SK-N-SH treated with all-trans-retinoic acid at 6 μM for 48 hours (cell line): ENCODE results near the gene TRIM44.

ENCODE experiments used
- ARNTL ChIP-seq: fragments of 450-650 bp; formaldehyde crosslinking; IDR thresholded peaks from 2 replicates; pipeline ENCODE4 v1.5.0; 2020; ENCODE audit warnings: low read depth, mild to moderate bottlenecking, moderate library complexity, borderline replicate concordance
- BACH2 ChIP-seq: fragments of 250-450 bp; sonication (Bioruptor Pico); IDR thresholded peaks from 2 replicates; pipeline ENCODE4 v1.9.0; 2021; ENCODE audit warnings: mild to moderate bottlenecking, borderline replicate concordance
- CREB5 ChIP-seq: fragments of 250-450 bp; sonication (Bioruptor Pico); IDR thresholded peaks from 2 replicates; pipeline ENCODE4 v1.5.1; 2020; ENCODE audit warnings: low read depth, mild to moderate bottlenecking, moderate library complexity
- OSR1 ChIP-seq: fragments of 250-450 bp; sonication (Bioruptor Pico); IDR thresholded peaks from 2 replicates; pipeline ENCODE4 v1.8.0; 2022; ENCODE audit warnings: moderate library complexity, mild to moderate bottlenecking, inconsistent platforms
- PATZ1 ChIP-seq: fragments of 250-450 bp; sonication (Bioruptor Pico); IDR thresholded peaks from 2 replicates; pipeline ENCODE4 v1.8.0; 2020; ENCODE audit warnings: mild to moderate bottlenecking, moderate library complexity, borderline replicate concordance
- RARB ChIP-seq: fragments of 250-450 bp; sonication (Bioruptor Pico); IDR thresholded peaks from 2 replicates; pipeline ENCODE4 v1.8.0; 2021; ENCODE audit warnings: mild to moderate bottlenecking, moderate library complexity
- TCF4 ChIP-seq: fragments of 250-450 bp; sonication (Bioruptor Pico); IDR thresholded peaks from 2 replicates; pipeline ENCODE4 v1.8.0; 2021; ENCODE audit warnings: mild to moderate bottlenecking, moderate library complexity, borderline replicate concordance
- TOX ChIP-seq: fragments of 250-450 bp; sonication (Bioruptor Pico); IDR thresholded peaks from 2 replicates; pipeline ENCODE4 v1.8.0; 2021; ENCODE audit warnings: mild to moderate bottlenecking, moderate library complexity, borderline replicate concordance
- ZFP30 ChIP-seq: fragments of 450-650 bp; formaldehyde crosslinking; IDR thresholded peaks from 2 replicates; pipeline ENCODE4 v1.5.0; 2022; ENCODE audit warnings: mild to moderate bottlenecking, moderate library complexity
- ZNF70 ChIP-seq: fragments of 450-650 bp; formaldehyde crosslinking; IDR thresholded peaks from 2 replicates; pipeline ENCODE4 v1.5.0; 2020; ENCODE audit warnings: mild to moderate bottlenecking, moderate library complexity
- TF ChIP-seq, protein P1 (sequence below): fragments of 250-450 bp; sonication (Bioruptor Pico); IDR thresholded peaks from 2 replicates; pipeline ENCODE4 v1.5.0; 2020; ENCODE audit warnings: mild to moderate bottlenecking, moderate library complexity

- no peak for TF ChIP-seq PATZ1 (CRISPR knock-in tag)
- no peak for TF ChIP-seq ARNTL (CRISPR knock-in tag)
- no peak for TF ChIP-seq RARB (CRISPR knock-in tag)
- no peak for TF ChIP-seq TCF4
- no peak for TF ChIP-seq ZNF70 (CRISPR knock-in tag)
- TF ChIP-seq BACH2, result no peak
- TF ChIP-seq CREB5 (CRISPR knock-in tag), result no peak
- TF ChIP-seq, protein P1, sequence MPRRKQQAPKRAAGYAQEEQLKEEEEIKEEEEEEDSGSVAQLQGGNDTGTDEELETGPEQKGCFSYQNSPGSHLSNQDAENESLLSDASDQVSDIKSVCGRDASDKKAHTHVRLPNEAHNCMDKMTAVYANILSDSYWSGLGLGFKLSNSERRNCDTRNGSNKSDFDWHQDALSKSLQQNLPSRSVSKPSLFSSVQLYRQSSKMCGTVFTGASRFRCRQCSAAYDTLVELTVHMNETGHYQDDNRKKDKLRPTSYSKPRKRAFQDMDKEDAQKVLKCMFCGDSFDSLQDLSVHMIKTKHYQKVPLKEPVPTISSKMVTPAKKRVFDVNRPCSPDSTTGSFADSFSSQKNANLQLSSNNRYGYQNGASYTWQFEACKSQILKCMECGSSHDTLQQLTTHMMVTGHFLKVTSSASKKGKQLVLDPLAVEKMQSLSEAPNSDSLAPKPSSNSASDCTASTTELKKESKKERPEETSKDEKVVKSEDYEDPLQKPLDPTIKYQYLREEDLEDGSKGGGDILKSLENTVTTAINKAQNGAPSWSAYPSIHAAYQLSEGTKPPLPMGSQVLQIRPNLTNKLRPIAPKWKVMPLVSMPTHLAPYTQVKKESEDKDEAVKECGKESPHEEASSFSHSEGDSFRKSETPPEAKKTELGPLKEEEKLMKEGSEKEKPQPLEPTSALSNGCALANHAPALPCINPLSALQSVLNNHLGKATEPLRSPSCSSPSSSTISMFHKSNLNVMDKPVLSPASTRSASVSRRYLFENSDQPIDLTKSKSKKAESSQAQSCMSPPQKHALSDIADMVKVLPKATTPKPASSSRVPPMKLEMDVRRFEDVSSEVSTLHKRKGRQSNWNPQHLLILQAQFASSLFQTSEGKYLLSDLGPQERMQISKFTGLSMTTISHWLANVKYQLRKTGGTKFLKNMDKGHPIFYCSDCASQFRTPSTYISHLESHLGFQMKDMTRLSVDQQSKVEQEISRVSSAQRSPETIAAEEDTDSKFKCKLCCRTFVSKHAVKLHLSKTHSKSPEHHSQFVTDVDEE (CRISPR knock-in tag), result no peak
- TF ChIP-seq ZFP30, result no peak
- no peak for TF ChIP-seq OSR1
- no peak for TF ChIP-seq TOX (CRISPR knock-in tag)
Measured at GRCh38 chr11:35787626-35788025, 125.1 kb downstream of the TRIM44 start.
